Muscle of leg (tissue), 11 donors: ENCODE measurements around the gene AVPR2. TPM values are rescaled to one million over a fixed set of nuclear protein-coding genes. Genes with fewer than 3 reads are reported as not detected.

Source experiments
- DNase-seq: peaks from one replicate; pipeline ENCODE4 v3.0.0; 2013
- H3K27ac ChIP-seq: one replicate; pipeline ENCODE4 v1.5.1; 2013; ENCODE audit warnings: mild to moderate bottlenecking, low read length, control low read depth
- H3K27me3 ChIP-seq: one replicate; pipeline ENCODE4 v1.6.1; 2013; ENCODE audit warnings: low read length; ENCODE audit not compliant: control insufficient read depth, insufficient read depth
- H3K36me3 ChIP-seq: one replicate; pipeline ENCODE4 v1.6.1; 2013; ENCODE audit warnings: low read length; ENCODE audit not compliant: control insufficient read depth, insufficient read depth
- H3K4me1 ChIP-seq: one replicate; pipeline ENCODE4 v1.6.1; 2013; ENCODE audit warnings: low read length; ENCODE audit not compliant: control insufficient read depth, insufficient read depth
- H3K4me3 ChIP-seq: one replicate; pipeline ENCODE4 v1.5.1; 2013; ENCODE audit warnings: low read length, control low read depth
- H3K9me3 ChIP-seq: replicated peaks from 2 replicates; pipeline ENCODE4 v1.6.1; 2013; ENCODE audit warnings: low read depth, low read length; ENCODE audit not compliant: control insufficient read depth
- WGBS: methylation state at CpG from one replicate; pipeline ENCODE4 v1.1.5; 2013; ENCODE audit warnings: missing lambda C conversion rate; ENCODE audit not compliant: insufficient coverage; 5-methylcytosine and 5-hydroxymethylcytosine counted together
- polyA plus RNA-seq, 8 donors: library from polyadenylated mRNA; unstranded; fragments of 120-200 nt; gene quantifications; one replicate each; pipeline versions ENCODE4 v1.2.1 to v1.2.3, GENCODE V29; 2013; ENCODE audit warnings: inconsistent platforms in 1 of 8, low replicate concordance in 1 of 8; ENCODE audit not compliant: insufficient read length in 8 of 8, insufficient read depth in 1 of 8
- total RNA-seq: library from RNA; stranded (reverse); fragments of 120-200 nt; gene quantifications from one replicate; pipeline ENCODE4 v1.2.4, GENCODE V29; 2013

The AVPR2 gene
- total and polyA plus RNA-seq, 9 donors: 0.49 to 1.2 (median 0.79) TPM

DNA sequence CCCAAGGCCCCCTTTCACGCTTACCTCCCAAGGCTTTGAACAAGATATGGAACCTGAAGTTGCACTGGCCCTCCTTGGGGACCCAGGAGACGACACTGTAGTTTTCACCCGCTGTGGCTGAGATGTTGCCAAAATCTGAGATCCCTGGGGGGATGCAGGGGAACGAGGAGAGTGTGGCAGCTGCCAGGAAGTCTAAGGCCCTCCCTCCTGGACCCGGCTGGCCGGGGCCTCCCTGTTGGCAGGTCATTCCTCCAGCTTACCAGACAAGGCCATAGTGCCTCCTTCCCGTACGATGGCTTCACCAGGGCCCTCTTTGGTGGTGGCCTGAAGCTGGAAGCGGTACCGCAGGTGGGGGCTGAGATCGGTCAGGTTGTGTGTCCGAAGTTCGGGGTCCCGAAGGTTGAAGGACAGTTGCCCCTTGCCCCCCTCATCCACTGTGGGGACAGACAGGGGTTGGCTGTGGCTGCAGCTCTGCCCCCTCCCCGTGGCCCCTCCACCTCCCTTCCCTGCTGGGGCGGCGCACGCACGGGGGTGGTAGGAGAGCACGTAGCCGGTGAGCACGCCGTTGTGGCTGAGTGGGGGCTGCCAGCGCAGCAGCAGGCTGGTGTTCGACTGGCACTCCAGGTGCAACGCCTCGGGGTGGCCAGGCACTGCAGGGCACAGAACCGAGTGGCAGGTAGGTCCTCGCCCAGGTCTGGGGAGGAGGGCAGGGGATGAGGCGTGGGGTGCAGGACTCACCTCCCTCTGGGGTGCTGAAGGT is 39.7 kb upstream of the AVPR2 start:
- WGBS: 81% methylated on average over 19 of the region's 30 CpGs
- Histone ChIP-seq H3K9me3 (no peaks in the 10 kb centered on the region), H3K27ac (no peak overlapping the region), H3K4me3 (no peak overlapping the region), H3K36me3 (no peaks in the 10 kb centered on the region), H3K4me1 (no peaks in the 10 kb centered on the region), H3K27me3 (peaks cover 59% of the 10 kb centered on the region)
- DNase-seq: no peak

DNA sequence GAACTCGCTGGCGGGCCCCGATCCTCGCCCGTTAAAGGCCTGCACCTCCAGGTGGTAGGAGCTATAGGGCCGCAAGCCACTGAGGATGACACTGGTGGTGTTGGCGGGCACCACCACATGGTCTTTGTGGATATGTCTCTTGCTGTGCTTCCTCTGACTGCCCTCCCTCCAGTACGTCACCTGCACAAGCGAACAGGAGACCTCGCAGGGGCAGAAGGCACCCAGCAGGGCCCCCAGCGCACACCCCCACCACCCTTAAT is 39.2 kb upstream of the AVPR2 start:
- WGBS: 89% methylated on average over 7 of the region's 11 CpGs
- DNase-seq: no peak
- H3K27ac ChIP-seq: no peak overlapping the region
- no peaks in the 10 kb centered on the region for H3K36me3 ChIP-seq
- H3K4me1 ChIP-seq: no peaks in the 10 kb centered on the region
- H3K4me3 ChIP-seq: no peak overlapping the region
- H3K9me3 ChIP-seq: no peaks in the 10 kb centered on the region
- peaks cover 56% of the 10 kb centered on the region for H3K27me3 ChIP-seq

DNA sequence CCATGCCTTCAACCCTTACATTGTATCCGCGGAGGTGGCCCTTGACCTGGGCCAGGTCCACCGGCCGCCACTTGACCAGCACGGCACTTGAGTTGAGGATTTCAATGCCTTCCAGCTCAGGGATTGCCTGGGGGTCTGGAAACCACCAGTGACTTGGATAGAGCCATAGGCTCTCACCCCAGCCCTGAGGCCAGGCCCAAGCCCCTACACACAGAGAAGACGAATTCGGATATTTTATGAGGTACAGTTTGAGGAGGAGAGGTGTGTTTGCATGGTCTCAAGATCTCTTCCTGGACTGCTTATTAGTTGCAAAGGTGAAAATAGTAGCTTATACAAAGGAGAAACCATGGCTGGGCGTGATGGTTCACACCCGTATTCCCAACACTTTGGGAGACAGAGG is 38.8 kb upstream of the AVPR2 start:
- H3K9me3 ChIP-seq: no peaks in the 10 kb centered on the region
- no peak overlapping the region for H3K27ac ChIP-seq
- no peaks in the 10 kb centered on the region for H3K36me3 ChIP-seq
- 87% methylated on average over 7 of the region's 9 CpGs for WGBS
- H3K4me3 ChIP-seq: no peak overlapping the region
- H3K27me3 ChIP-seq: peaks cover 61% of the 10 kb centered on the region
- no peaks in the 10 kb centered on the region for H3K4me1 ChIP-seq
- no peak for DNase-seq

DNA sequence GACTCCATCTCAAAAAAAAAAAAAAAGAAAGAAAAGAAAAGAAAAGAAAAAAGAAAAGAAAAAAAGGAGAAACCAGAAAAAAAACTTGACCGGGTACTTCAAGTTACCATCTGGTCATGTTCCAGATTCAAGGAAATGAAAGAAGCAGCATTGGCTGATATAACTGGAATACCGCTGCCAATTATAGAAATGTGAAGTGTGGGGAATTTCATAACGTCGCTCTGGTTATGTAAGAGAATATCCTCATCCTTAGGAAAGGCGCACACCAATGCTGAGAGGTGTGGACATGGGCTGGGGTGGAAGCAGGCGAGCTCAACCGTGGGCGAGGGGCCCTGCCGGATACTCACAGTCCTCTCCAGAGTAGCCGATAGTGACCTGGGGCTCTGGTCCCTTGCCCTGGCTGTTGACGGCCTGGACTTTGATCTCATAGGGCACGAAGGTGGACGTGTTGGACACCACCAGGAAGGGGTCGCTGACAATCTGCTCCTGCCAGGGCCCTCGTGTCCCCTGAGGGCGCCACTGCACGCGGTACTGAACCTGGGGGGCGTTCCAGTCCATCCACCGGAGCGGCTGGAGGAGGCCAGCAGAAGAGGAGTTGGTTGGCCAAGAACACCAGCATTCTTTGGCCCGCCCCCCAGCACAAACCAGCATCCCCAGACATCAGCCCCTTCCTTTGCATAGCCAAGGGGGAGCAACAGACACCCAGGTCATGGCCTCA is 38.0 kb upstream of the AVPR2 start:
- H3K27me3 ChIP-seq: peaks cover 62% of the 10 kb centered on the region

DNA sequence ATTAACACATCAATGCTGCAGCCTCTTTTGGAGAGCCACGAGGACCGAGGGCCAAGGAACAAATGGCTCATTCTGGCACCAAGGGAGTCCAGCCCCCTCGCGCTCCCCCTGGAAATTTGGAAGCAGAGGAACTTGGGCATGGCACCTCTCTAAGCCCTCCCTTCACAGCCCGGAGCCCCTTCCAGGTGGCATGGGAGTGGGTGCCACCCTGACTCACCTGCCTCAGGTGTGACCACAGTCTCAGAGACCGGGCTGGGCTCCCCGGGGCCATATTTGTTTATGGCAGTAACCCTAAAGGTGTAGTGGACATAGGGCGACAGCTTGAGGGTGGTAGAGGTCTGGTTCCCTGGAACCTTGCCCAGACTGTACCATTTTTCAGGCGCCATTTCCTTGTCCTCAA is 37.3 kb upstream of the AVPR2 start:
- 70% methylated on average over 6 of the region's 9 CpGs for WGBS

More for the DNA sequence above, 38.0 kb upstream of the AVPR2 start:
- Histone ChIP-seq H3K36me3 (no peaks in the 10 kb centered on the region), H3K4me1 (no peaks in the 10 kb centered on the region), H3K4me3 (no peak overlapping the region), H3K27ac (no peak overlapping the region), H3K9me3 (no peaks in the 10 kb centered on the region)
- DNase-seq: no peak
- WGBS: 86% methylated on average over 18 of the region's 22 CpGs

DNA sequence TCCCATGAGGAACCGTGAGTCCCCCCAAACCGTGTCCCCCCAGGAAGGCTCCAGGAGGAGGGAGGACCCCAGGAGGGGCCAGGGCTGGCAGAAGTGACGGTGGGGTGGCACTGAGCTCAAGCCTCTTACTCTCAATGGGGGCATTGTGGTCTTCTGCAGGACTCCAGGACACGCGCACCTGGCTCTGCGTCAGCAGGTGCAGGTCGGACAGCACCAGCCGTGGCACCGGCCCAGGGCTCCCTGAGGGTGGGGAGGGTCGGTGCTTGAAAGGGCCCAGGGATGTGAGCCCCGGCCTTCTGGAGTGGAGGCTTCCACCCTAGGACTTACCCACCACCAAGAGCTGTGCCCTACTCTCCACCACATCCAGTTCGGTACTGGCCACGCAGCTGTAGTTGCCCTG is 36.8 kb upstream of the AVPR2 start:
- Histone ChIP-seq H3K27me3 (peaks cover 62% of the 10 kb centered on the region), H3K4me3 (no peak overlapping the region)
- 83% methylated on average over 11 of the region's 13 CpGs for WGBS

More for the DNA sequence above, 37.3 kb upstream of the AVPR2 start:
- H3K27ac ChIP-seq: no peak overlapping the region
- peaks cover 61% of the 10 kb centered on the region for H3K27me3 ChIP-seq
- H3K9me3 ChIP-seq: no peaks in the 10 kb centered on the region
- no peaks in the 10 kb centered on the region for H3K36me3 ChIP-seq
- DNase-seq: no peak
- H3K4me3 ChIP-seq: no peak overlapping the region
- H3K4me1 ChIP-seq: no peaks in the 10 kb centered on the region

DNA sequence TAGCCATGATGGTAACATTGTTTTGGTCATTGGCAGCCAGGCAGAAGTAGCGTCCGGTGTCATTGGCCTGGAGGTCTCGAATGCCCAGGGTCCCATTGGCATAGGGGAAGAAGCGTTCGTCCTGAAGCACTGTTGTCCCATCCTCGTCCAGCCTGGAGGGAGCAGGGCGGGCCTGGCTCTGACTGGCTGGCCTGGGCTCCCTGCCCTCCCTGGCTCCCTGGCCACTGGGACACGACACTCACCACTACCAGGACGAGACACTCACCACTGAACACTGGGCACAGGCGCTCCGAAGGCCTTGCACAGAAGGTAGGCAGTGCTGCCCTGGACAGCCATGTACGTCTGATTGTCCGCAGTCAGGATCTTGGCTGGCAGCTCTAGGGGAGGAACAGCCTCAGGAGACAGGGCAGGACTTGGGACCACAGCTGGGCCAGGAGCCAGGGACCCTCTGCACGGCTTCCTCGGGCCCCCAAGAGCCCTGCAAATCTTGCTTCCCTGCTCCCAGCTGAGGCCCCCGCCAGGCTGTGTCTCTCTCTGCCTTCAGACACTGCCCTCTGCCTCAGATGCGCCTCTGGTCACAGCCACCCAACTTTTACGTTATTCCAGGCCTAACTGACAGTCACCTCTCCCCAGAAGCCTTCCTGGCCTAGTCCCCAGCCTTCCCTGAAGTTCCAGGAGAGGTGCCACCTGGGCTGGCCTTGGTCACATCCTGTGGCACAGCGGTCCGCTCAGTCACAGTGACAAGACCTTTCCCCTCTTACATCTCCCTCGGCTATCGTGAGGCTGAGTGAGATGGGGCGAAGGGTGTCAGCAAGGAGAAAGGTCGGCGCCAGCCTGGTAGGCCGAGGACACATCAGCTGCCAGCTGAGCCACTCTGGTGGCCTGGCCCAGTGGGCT is 35.6 kb upstream of the AVPR2 start:
- WGBS: 82% methylated on average over 22 of the region's 26 CpGs
- Histone ChIP-seq H3K27me3 (peaks cover 63% of the 10 kb centered on the region), H3K4me3 (no peak overlapping the region), H3K9me3 (no peaks in the 10 kb centered on the region), H3K36me3 (no peaks in the 10 kb centered on the region), H3K4me1 (no peaks in the 10 kb centered on the region), H3K27ac (no peak overlapping the region)
- no peak for DNase-seq

More for the DNA sequence above, 36.8 kb upstream of the AVPR2 start:
- Histone ChIP-seq H3K36me3 (no peaks in the 10 kb centered on the region), H3K9me3 (no peaks in the 10 kb centered on the region), H3K27ac (no peak overlapping the region), H3K4me1 (no peaks in the 10 kb centered on the region)
- no peak for DNase-seq

DNA sequence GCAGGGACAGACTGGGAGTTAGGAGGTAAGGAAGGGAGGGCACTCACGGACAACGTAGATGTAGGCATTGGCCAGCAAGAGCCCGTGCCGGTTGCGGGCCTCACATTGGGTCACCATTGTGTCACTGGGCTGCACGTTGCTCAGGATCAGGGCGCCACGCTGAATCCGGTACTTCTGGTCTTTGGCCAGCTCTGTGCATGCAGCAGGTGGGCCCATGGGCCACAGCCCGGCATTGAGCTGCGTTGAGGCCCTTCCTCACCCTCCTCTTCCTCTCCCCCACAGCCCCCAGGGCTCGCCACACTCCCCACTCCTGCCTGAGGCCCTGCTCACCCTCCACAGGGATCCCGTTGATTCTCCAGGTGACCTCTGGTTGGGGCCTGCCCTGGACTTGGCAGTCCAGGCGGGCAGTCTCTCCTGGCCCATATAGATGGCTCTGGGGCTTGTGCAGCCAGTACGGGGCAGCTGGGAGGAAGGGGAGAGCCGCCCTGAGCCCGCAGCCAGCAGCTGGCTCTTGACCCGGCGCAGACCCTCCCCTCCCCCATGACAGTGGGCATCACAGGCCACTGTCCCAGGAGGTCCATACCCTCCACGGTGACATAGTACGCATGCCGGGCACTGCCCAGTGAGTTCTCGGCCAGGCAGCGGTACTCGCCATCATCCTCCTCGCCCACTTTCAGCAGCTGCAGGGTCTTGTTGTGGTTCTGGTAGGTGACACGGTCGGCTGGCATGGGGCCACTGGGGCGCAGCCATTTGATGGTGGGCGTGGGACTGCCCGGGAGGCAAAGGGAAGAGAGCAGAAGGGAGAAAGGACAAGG is 34.8 kb upstream of the AVPR2 start:
- no peaks in the 10 kb centered on the region for H3K9me3 ChIP-seq
- no peak overlapping the region for H3K4me3 ChIP-seq
- no peak for DNase-seq
- H3K36me3 ChIP-seq: no peaks in the 10 kb centered on the region
- H3K27me3 ChIP-seq: peaks cover 62% of the 10 kb centered on the region
- WGBS: 88% methylated on average over 20 of the region's 31 CpGs
- H3K4me1 ChIP-seq: no peaks in the 10 kb centered on the region
- no peak overlapping the region for H3K27ac ChIP-seq

DNA sequence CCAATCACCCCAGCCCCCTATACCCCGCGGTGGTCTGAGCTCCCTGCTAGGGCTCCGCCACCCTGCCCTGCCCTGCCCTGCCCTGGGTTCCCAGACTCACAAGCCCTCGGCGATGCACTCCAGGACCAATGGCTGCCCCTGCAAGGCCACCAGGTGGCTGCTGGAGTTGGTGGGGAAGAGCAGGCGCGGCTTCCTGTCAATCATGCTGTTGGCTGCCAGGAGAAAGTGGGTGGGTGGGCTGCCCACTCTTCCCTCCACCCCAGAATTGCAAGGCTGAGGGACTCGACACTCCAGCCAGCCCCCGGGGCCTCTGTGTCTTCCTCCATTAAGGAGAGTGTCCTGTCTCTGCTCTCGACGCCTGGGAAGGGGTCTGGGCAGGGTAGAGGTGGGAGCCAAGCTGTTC is 34.2 kb upstream of the AVPR2 start:
- Histone ChIP-seq H3K4me1 (no peaks in the 10 kb centered on the region), H3K36me3 (no peaks in the 10 kb centered on the region), H3K4me3 (no peak overlapping the region), H3K27ac (no peak overlapping the region), H3K9me3 (no peaks in the 10 kb centered on the region), H3K27me3 (peaks cover 63% of the 10 kb centered on the region)
- WGBS: 72% methylated on average over 3 of the region's 11 CpGs
- no peak for DNase-seq
